HG02623 (cell line): Measurements from ENCODE around the gene LRRC53.

Experiments used
- ATAC-seq: cut with Tn5 transposase; IDR thresholded peaks from one replicate; pipeline ENCODE4 v1.9.1; 2021; ENCODE audit warnings: moderate library complexity; ENCODE audit not compliant: unreplicated experiment

LRRC53 gene

DNA sequence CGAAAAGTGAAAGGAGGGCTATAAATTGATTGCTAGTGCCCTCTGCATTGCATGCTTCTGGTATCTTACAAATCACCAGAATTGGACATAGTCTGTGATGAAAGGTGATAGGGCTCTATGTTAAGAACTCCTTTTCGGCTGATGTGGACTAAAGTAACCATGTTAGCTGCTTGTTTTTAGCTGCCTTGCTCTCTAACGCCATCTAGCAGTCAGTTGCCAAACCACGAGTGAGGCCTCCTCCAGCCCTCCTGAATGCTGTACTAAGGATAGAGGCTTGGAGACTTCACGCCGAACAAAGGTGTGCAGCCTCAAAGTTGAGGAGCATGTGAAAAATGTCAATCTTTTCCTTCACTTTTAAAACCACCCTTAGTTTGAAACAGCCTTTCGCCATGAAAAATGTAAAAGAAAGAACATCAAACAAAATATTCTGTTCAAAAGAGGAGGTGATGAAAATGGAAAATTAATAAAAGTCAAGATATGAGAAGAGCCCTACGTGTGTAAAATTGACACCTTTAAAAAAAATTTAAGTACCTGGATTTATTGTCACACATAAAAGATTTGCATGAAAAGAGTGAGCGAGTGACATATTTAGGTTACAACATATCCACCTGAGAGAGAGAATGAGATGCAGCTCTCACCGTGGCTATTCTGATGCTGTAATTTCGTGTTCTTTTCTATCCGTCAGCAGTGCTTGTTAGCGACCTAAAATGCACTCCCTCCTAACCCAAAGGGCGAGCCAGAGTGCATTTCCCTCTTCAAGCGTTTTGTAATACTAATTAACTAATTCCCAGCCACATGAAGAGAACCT, 8.1 kb downstream of the LRRC53 start:
- peak; percentile 92 for ATAC-seq

GRCh38 chr1:74502858-74503257, 9.6 kb downstream of the LRRC53 start:
- ATAC-seq, result peak; percentile 37

GRCh38 chr1:74502432-74502831, 10.0 kb downstream of the LRRC53 start:
- no peak for ATAC-seq

- ATAC-seq, result no peak
These were observed 13.5 kb downstream of the LRRC53 start for GRCh38 chr1:74498901-74499300.

GRCh38 chr1:74496669-74497068, 15.7 kb downstream of the LRRC53 start:
- ATAC-seq, result no peak

DNA sequence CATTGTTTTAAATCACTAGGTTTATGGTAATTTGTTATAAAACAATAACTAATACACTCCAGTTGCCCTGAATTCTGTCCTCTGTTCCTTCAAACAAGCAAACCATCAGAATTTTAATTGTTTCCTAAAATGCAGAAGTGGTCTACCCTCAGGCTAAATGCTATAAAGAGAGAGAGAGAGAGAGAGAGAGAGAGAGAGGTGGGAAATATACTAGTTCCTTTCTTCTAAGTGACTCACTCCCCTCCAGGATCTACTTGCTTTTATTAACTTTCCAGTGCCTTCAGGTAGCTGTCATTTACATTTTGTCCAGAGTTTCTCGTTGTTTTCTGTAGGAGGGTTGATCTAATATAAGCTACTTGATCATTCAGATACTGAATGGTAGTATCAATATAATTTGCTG, 26.4 kb downstream of the LRRC53 start:
- no peak for ATAC-seq

DNA sequence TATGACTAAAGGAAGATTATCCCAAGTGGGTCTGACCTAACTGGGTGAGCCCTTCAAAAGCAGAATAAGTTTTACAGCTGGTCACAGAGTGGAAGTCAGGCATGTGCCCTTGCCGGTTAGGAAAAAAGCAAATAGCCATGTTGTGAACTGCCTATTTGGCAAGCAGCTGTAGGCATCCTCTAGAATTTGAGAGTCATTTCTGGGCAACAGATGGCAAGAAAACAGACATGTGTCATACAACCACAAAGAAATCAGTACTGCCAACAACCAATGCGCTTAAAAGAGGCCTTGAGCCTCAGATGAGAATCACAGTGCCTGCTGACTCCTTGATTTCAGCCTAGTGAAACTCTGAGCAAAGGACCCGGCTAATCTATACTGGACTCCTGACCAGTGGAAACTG, 26.8 kb downstream of the LRRC53 start:
- ATAC-seq, result no peak

DNA sequence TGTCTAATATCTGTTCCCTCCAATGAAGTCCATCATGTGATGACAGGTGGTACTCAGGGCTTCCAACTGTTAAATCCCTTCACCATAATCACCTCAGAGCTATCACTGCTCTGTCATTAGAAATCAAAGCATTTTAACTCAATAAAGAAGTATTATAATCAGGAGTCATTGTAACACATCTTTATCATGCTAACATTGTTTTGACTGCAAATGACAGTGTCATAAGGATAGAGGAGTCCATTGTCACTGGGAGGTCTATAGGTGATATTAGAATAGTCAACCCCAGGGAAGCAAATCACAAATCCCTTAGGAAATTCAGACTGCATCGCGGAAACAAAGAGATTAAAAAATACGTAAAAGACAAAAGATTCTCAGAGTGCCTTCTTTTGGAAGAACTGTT, 30.8 kb downstream of the LRRC53 start:
- ATAC-seq, result no peak

- no peak for ATAC-seq
These were observed 32.3 kb downstream of the LRRC53 start for GRCh38 chr1:74480068-74480467.

DNA sequence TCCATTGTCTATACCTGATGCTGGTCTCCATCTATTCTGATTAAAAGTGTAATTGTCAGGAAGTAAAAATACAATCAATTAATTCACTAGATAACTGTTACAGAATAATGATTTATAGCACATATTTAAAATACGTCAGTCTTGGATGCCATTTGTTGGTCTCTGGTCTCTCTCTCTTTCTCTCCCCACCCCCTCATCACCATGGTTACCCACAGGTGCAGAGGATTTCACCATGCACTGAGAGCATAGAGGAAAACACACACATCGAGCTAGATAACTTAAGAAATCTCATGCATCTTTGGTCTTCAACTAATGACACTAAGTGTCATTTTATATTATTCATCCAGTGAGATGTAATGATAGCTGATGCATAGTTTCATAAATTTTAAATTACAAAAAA, 33.4 kb downstream of the LRRC53 start:
- no peak for ATAC-seq

DNA sequence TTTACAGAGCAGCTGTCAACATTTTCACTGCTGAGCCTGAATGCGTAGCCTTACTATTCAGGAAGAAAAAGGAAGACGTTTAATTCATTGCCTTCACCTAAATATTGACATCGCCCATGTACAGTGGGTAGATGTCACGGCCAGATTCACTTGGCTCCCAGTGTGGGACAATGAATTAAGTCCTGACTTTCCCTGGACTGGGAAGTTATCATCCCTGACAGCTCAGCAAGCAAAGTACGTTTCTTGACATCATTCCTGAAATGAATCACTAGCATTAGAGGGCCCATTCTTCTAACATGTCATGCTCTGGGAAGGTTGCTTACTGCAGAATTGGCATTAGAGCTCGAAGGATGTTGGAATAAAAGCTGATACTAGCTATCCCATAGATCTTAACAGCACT, 37.8 kb downstream of the LRRC53 start:
- no peak for ATAC-seq

- no peak for ATAC-seq
These were observed 40.9 kb downstream of the LRRC53 start for GRCh38 chr1:74471470-74471869.

GRCh38 chr1:74470936-74471335, 41.5 kb downstream of the LRRC53 start:
- no peak for ATAC-seq

- ATAC-seq, result no peak
These were observed 42.2 kb downstream of the LRRC53 start for GRCh38 chr1:74470251-74470650.

GRCh38 chr1:74468982-74469603, 43.3 kb downstream of the LRRC53 start:
- ATAC-seq, result no peak

GRCh38 chr1:74467786-74468377, 44.5 kb downstream of the LRRC53 start:
- ATAC-seq, result no peak

DNA sequence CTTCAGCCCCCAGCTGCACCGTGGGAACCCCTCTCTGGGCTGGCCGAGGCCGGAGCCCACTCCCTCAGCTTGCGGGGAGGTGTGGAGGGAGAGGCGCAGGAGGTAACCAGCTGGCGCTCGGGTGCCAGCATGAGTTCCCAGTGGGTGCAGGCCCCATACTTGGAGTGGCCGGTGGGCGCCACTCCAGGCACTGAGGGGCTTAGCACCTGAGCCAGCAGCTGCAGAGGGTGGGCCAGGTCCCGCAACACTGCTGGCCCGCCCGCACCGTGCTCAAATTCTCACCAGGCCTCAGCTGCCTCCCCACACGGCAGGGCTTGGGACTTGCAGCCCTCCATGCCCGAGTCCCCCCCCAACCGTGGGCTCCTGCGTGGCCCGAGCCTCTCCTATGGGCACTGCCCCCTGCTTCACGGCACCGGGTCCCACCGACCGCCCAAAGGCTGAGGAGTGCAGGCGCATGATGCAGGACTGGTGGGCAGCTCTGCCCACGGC, 47.2 kb downstream of the LRRC53 start:
- ATAC-seq, result no peak

DNA sequence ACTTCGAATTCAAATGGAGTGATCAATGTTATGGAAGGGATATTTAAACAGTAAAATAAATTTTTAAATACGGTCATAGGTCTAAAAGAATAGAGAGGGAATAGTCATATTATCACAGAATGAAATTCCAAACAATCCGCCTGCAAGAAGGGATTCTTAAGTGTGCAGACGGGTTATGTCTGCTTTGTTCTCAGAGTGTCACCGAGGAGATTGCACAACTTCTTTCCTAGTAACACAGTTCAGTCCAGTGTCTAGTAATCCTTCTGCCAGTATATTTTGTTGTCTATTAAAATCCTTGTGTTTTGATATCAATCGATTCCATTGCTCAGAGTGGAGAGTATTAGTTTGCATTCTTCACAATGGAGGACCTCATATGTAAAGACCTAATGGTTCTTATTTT, 48.4 kb downstream of the LRRC53 start:
- no peak for ATAC-seq

DNA sequence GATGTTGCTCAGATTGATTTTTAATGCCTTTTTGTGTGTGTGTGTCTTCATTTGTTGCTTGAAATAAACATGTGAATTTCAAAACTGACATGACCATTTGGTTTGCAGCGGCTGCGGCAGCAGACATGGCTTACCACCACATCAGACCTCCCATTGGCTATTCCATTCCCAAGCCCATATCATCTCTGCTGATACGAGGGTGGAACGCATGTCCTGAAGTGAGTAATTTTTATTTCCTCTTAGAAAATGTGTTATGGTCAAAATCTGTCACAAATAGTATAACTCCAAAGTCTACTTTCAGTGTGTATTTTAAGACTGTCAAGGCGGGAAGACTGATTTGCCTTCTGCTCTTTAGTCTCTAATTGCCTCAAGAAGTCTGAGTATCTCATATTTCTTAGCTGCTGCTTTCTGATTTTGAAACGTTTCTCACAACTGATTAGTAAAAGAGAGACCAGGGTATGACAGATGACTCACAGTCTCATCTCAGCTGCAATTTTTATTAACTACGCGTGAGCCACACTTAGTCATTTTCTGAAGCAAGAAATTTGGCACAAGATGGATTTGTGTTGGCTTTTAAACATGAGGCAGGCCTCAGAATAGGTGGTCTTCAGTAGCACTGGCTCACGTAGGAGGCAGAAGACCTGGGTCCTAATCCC, 49.0 kb downstream of the LRRC53 start:
- ATAC-seq, result peak; percentile 66

- ATAC-seq, result no peak
These were observed 55.2 kb downstream of the LRRC53 start for GRCh38 chr1:74457253-74457652.

DNA sequence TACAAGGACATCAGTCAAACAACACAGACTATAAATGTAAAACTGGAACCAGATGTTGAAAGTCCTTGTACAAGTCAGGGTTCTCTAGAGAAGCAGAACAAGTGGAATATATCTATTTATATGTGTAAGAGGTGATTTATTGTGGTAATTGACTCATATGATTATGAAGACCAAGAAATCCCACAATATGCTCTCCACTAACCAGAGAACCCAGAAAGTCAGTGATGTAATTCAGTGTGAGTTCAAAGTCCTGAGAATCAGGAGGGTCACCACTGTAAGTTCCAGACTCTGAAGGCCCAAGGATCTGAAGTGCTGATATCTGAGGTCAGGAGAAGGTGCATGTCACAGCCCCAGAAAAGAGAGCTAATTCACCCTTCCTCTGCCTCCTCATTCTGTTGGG, 57.0 kb downstream of the LRRC53 start:
- ATAC-seq, result no peak

- ATAC-seq, result no peak
These were observed 59.1 kb downstream of the LRRC53 start for GRCh38 chr1:74453277-74453676.
